Astrocyte of the spinal cord (primary cell): ENCODE measurements around the gene NDUFS5.
A peak's percentile ranks its signal among the peaks of the same experiment; 100 is the strongest.

Experiments used
- DNase-seq: peaks from one replicate; pipeline ENCODE4 v3.0.0; 2011; ENCODE audit warnings: low read depth, low spot score
- H3K4me3 ChIP-seq: 2 replicates; pipeline ENCODE4 v1.5.1; 2011; ENCODE audit warnings: low read depth, mild to moderate bottlenecking, low read length, moderate library complexity
- in situ Hi-C: cut with HindIII; loops from 2 replicates; pipeline ENCODE4 v1.10.0; 2017; ENCODE audit warnings: low sequenced_read_pairs
- TF ChIP-seq, protein P1 (sequence below): IDR thresholded peaks from 2 replicates; pipeline ENCODE4 v1.5.1; 2012; ENCODE audit warnings: low read depth, mild to moderate bottlenecking, low read length, inconsistent platforms

Gene NDUFS5

DNA sequence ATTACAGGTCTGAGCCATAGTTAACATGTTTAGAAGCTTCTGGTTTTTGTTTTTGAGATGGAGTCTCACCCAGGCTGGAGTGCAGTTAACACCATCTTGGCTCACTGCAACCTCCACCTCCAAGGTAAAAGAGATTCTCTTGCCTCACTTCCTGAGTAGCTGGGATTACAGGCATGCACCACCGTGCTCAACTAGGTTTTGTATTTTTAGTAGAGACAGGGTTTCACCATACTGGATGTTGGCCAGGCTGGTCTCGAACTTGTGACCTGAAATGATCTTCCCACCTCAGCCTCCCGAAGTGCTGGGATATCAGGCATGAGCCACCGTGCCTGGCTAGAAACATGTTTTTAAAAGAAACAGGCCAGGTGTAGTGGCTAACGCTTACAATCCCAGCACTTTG lies 10.5 kb downstream of the NDUFS5 start:
- no peak overlapping the region for H3K4me3 ChIP-seq
- DNase-seq = no peak
- in situ Hi-C loops = no loop called here
- TF ChIP-seq, protein P1, sequence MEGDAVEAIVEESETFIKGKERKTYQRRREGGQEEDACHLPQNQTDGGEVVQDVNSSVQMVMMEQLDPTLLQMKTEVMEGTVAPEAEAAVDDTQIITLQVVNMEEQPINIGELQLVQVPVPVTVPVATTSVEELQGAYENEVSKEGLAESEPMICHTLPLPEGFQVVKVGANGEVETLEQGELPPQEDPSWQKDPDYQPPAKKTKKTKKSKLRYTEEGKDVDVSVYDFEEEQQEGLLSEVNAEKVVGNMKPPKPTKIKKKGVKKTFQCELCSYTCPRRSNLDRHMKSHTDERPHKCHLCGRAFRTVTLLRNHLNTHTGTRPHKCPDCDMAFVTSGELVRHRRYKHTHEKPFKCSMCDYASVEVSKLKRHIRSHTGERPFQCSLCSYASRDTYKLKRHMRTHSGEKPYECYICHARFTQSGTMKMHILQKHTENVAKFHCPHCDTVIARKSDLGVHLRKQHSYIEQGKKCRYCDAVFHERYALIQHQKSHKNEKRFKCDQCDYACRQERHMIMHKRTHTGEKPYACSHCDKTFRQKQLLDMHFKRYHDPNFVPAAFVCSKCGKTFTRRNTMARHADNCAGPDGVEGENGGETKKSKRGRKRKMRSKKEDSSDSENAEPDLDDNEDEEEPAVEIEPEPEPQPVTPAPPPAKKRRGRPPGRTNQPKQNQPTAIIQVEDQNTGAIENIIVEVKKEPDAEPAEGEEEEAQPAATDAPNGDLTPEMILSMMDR = no peak

DNA sequence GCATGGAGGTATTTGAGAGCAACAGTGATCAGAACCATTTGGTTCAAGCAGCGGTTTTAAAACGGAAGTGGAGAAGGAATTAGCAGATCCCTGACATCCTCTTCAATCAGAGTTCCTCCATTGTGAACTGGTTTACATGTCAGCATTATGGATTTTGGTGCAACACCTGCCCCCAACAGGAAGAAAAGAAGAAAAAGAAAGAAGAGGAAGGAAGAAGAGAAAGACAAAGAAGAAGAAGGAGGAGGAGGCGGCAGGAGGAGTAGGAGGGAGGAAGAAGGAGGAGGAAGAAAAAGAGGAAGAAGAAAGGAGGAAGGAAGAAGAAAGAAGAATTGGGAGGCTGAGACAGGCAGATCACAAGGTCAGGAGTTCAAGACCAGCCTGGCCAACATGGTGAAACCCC lies 17.4 kb downstream of the NDUFS5 start:
- no peak for DNase-seq
- TF ChIP-seq, protein P1 = no peak
- no peak overlapping the region for H3K4me3 ChIP-seq
- in situ Hi-C loops = no loop called here

DNA sequence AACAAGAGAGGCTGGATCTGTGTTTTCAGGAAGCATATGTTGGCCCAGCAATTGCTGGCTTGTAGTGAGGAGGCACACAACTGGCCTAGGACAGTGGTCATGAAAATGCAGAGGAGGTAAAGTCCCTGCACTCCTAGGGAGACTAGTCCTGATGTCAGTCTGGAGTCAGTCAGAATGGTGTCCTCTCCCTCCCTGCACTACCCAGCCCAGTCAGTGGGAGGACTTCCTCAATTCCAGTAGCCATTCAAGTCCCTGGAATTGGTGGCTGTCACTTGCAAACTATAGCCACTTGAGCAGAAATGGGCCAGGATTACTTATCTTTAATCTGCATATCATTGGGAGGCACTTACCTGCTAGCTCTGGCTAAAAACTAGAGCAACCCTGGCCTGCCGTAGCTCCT lies 18.6 kb downstream of the NDUFS5 start:
- TF ChIP-seq, protein P1 = no peak
- no peak for DNase-seq
- in situ Hi-C loops = no loop called here
- H3K4me3 ChIP-seq = no peak overlapping the region

DNA sequence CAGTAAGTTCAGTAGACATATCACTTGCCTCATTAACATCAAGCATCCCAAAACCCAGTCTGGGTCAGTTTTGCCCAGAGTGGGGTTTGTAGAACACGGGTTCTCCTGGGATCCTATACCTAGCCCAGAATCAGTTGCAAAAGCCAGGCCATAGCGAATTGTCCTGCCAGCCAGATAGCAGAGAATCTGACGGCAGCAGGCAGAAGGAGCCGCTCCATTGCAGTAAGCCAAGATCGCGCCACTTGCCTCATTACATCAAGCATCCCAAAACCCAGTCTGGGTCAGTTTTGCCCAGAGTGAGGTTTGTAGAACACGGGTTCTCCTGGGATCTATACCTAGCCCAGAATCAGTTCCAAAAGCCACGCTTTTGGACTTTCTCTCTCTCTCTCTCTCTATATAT lies 19.1 kb downstream of the NDUFS5 start:
- TF ChIP-seq, protein P1 = no peak
- in situ Hi-C loops = no loop called here
- no peak for DNase-seq
- H3K4me3 ChIP-seq = no peak overlapping the region

DNA sequence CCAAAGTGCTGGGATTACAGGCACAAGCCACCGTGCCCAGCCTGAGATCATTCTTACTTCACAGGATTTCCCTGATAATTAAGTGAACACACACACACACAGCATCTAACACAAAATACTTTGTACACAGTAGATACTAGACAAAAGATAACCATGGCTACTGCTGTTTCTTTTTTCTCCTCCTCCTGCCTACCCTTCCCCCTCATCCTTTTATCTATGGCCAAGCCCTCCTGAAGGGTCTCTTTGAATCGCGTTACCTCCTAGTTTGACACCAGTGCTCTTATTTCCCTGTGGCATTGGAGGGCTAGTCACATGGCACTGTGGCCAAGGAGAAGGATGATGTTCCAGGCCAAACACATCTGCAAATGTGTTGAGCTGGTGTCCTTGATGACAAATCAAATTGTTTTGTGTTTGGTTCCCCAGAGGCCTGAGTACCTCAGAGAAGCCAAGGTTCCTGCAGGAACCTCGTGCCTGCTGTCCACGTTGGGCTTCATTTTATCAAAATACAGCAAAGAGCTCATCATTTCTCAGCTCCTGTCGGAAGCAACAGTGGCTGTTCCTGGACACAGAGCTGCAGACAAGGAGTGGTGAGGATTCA lies 20.6 kb downstream of the NDUFS5 start:
- H3K4me3 ChIP-seq = no peak overlapping the region
- no peak for DNase-seq
- TF ChIP-seq, protein P1 = no peak
- in situ Hi-C loops = no loop called here

DNA sequence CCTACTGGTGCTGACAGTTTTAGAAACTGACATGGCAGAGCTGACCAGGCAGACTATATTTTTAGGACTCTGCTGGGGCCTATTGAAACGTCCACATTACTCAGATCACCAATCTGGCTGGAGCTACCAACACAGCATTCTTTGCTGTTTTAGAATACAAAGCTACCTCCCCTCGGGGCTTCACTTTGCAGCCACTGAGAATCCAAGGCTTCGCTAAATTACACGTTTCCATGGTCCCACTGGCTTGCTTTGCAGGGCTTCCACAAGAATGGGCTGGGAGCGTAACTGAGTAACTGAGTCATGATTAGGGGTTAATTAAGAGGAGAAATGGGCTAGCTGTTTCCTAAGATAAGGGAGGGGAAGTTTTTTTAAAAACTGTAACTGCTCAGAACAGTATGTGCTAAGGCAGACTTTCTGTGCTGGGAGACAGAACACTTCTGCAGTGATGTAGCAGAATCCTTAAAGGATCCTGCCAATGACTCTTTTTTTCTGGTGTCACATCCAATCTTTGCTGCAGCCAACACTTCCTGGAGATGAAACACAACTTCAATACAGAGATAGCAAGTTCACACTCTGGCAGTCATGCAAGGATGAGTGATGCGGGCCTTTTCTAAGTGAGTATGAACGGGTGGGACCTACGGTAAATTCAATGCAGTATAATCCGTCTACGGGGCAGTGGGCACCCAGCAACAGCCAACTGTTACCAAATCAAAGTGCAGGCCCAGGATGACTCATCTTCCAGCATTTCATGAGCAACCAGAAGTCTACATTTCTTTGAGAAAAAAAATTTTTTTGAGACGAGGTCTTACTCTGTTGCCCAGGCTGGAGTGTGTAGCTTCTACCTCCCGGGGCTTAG lies 21.5 kb downstream of the NDUFS5 start:
- in situ Hi-C loops = no loop called here
- H3K4me3 ChIP-seq = no peak overlapping the region
- TF ChIP-seq, protein P1 = no peak
- DNase-seq = peak; percentile 93
